ENCODE data around the gene CRYGC. TPM values are rescaled to one million over a fixed set of nuclear protein-coding genes. Genes with fewer than 3 reads are reported as not detected.

Gene CRYGC
- total and polyA plus RNA-seq, 2 of the 13 experiments (the other 11 are each of a cell fraction or from before 2014, with no cell fraction given): 0.20 to 0.27 TPM

- peak; percentile 61; the same call in 1 of the 2 replicates for TF ChIP-seq ARID4A (CRISPR knock-in tag; IDR thresholded peaks at IDR 0.05; ENCODE audit: borderline replicate concordance)
- TF ChIP-seq ZNF547 (CRISPR knock-in tag; IDR thresholded peaks at IDR 0.05): no peak
- TF ChIP-seq AKAP8 (CRISPR knock-in tag; IDR thresholded peaks at IDR 0.05): no peak
- TF ChIP-seq TEAD3 (CRISPR knock-in tag; optimal IDR thresholded peaks at IDR 0.05; ENCODE audit: borderline replicate concordance): no peak
- TF ChIP-seq SNAPC4 (CRISPR knock-in tag; IDR thresholded peaks at IDR 0.05): no peak
- TF ChIP-seq ZNF580 (CRISPR knock-in tag; IDR thresholded peaks at IDR 0.05; ENCODE audit: borderline replicate concordance, low read depth): 0 out of 2 replicates have a peak, but pooled peaks have one; percentile 25
- no peak for TF ChIP-seq NR2C2 (CRISPR knock-in tag; IDR thresholded peaks at IDR 0.05; ENCODE audit: borderline replicate concordance)
- no peak for TF ChIP-seq SRSF4 (IDR thresholded peaks at IDR 0.05; ENCODE audit: low read depth, low read length, poor library complexity, severe bottlenecking)
- peak in 1 of 2 experiments; percentile 75; a peak in 2 of 4 replicates for TF ChIP-seq KLF16 (CRISPR knock-in tag; IDR thresholded peaks at IDR 0.05)
- TF ChIP-seq HMG20B (CRISPR knock-in tag; conservative IDR thresholded peaks at IDR 0.05): no peak
- TF ChIP-seq NRL (CRISPR knock-in tag; IDR thresholded peaks at IDR 0.05; ENCODE audit: borderline replicate concordance): no peak
- TF ChIP-seq KMT2B (CRISPR knock-in tag; IDR thresholded peaks at IDR 0.05): no peak
- TF ChIP-seq ZNF333 (CRISPR knock-in tag; IDR thresholded peaks at IDR 0.05; ENCODE audit: borderline replicate concordance): no peak
- peak; percentile 29; the same call in 1 of the 2 replicates for TF ChIP-seq GATAD1 (CRISPR knock-in tag; IDR thresholded peaks at IDR 0.05)
- TF ChIP-seq ELF3 (CRISPR knock-in tag; IDR thresholded peaks at IDR 0.05): peak; percentile 59
- no peak for TF ChIP-seq ZNF382 (CRISPR knock-in tag; IDR thresholded peaks at IDR 0.05; ENCODE audit: borderline replicate concordance)
Observed at GRCh38 chr2:208129744-208130711, at the start of gene CRYGC (continued).

Measured in HepG2 (cell line).